HAP-1 (cell line): ENCODE measurements around the gene KRTAP4-9.
"Not testable (repeated sequence)": the region's sequence is repeated elsewhere in the genome, so short reads cannot be mapped to it uniquely, and the experiment has no call there.

Experiments
- DNase-seq, 2 experiments: peaks; one replicate each; pipeline ENCODE4 v3.0.0-alpha.2; 2016 to 2020; ENCODE audit warnings: low spot score in 2 of 2
- H3K27me3 ChIP-seq: fragments of 250-450 bp; sonication (Bioruptor Pico); 2 replicates; pipeline ENCODE4 v1.5.1; 2020; ENCODE audit warnings: low read depth, mild to moderate bottlenecking, moderate library complexity
- H3K36me3 ChIP-seq: fragments of 250-450 bp; sonication (Bioruptor Pico); replicated peaks from 2 replicates; pipeline ENCODE4 v1.5.1; 2020; ENCODE audit warnings: mild to moderate bottlenecking
- H3K4me1 ChIP-seq: fragments of 250-450 bp; sonication (Bioruptor Pico); 2 replicates; pipeline ENCODE4 v1.5.1; 2020; ENCODE audit warnings: mild to moderate bottlenecking
- H3K4me3 ChIP-seq: fragments of 250-450 bp; sonication (Bioruptor Pico); 2 replicates; pipeline ENCODE4 v1.5.1; 2020; ENCODE audit warnings: mild to moderate bottlenecking, moderate library complexity
- H3K9me3 ChIP-seq: fragments of 250-450 bp; sonication (Bioruptor Pico); 2 replicates; pipeline ENCODE4 v1.5.1; 2020; ENCODE audit warnings: mild to moderate bottlenecking, moderate library complexity
- in situ Hi-C: fragments of 300-500 bp; cut with MboI; formaldehyde crosslinking; loops from 3 replicates; pipeline ENCODE4 v1.14.3; 2020; ENCODE audit warnings: low sequenced_read_pairs, inconsistent platforms, mixed read lengths

The KRTAP4-9 gene

GRCh38 chr17:41105347-41105746, at the start of gene KRTAP4-9:
TSS of gene KRTAP4-9 (plus strand) at chr17:41105389. CDS start at chr17:41105389, 0 bp downstream.
- H3K27me3 ChIP-seq, H3K36me3 ChIP-seq, in situ Hi-C loops, H3K4me3 ChIP-seq, DNase-seq, H3K9me3 ChIP-seq, H3K4me1 ChIP-seq: not testable (repeated sequence)

- Histone ChIP-seq H3K27me3 (0 out of 2 replicates have a peak, but pooled peaks cover 3% of the 10 kb centered on the region), H3K36me3 (no peaks in the 10 kb centered on the region), H3K4me1 (no peaks in the 10 kb centered on the region), H3K4me3 (no peak overlapping the region), H3K9me3 (no peaks in the 10 kb centered on the region)
- DNase-seq: no peak
- in situ Hi-C loops: no loop called here
These were observed 47.6 kb upstream of the KRTAP4-9 start for GRCh38 chr17:41057547-41057946.

- 0 out of 2 replicates have a peak, but pooled peaks cover 3% of the 10 kb centered on the region for H3K27me3 ChIP-seq
- in situ Hi-C loops: no loop called here
- no peak overlapping the region for H3K4me3 ChIP-seq
- H3K9me3 ChIP-seq: no peaks in the 10 kb centered on the region
- no peaks in the 10 kb centered on the region for H3K36me3 ChIP-seq
- DNase-seq: no peak
- H3K4me1 ChIP-seq: no peaks in the 10 kb centered on the region
These were observed 46.4 kb upstream of the KRTAP4-9 start for GRCh38 chr17:41058741-41059140.

GRCh38 chr17:41059276-41060051, 45.7 kb upstream of the KRTAP4-9 start:
- H3K27me3 ChIP-seq, H3K36me3 ChIP-seq, in situ Hi-C loops, H3K9me3 ChIP-seq, H3K4me1 ChIP-seq, H3K4me3 ChIP-seq, DNase-seq: not testable (repeated sequence)

GRCh38 chr17:41060052-41060604, 45.1 kb upstream of the KRTAP4-9 start, which contains the start of gene KRTAP2-3:
TSS of gene KRTAP2-3 (minus strand) at chr17:41060114. CDS start at chr17:41060050, 64 bp downstream.
- Histone ChIP-seq H3K36me3 (no peaks in the 10 kb centered on the region), H3K4me3 (no peak within 1 kb of the TSS), H3K27me3 (0 out of 2 replicates have a peak, but pooled peaks cover 3% of the 10 kb centered on the region), H3K9me3 (no peaks in the 10 kb centered on the region), H3K4me1 (no peaks in the 10 kb centered on the region)
- in situ Hi-C loops: no loop called here
- DNase-seq: no peak

GRCh38 chr17:41061964-41062363, 43.2 kb upstream of the KRTAP4-9 start:
- H3K4me3 ChIP-seq: no peak overlapping the region
- 0 out of 2 replicates have a peak, but pooled peaks cover 3% of the 10 kb centered on the region for H3K27me3 ChIP-seq
- in situ Hi-C loops: no loop called here
- no peaks in the 10 kb centered on the region for H3K4me1 ChIP-seq
- H3K9me3 ChIP-seq: no peaks in the 10 kb centered on the region
- H3K36me3 ChIP-seq: no peaks in the 10 kb centered on the region
- DNase-seq: no peak

- Histone ChIP-seq H3K9me3 (no peaks in the 10 kb centered on the region), H3K4me1 (no peaks in the 10 kb centered on the region), H3K27me3 (no peaks in the 10 kb centered on the region), H3K36me3 (no peaks in the 10 kb centered on the region), H3K4me3 (no peak overlapping the region)
- in situ Hi-C loops: no loop called here
- DNase-seq: no peak
These were observed 41.7 kb upstream of the KRTAP4-9 start for GRCh38 chr17:41063449-41063848.

- Histone ChIP-seq H3K9me3 (no peaks in the 10 kb centered on the region), H3K4me1 (no peaks in the 10 kb centered on the region), H3K36me3 (no peaks in the 10 kb centered on the region), H3K4me3 (no peak overlapping the region), H3K27me3 (no peaks in the 10 kb centered on the region)
- DNase-seq: no peak
- in situ Hi-C loops: no loop called here
These were observed 40.9 kb upstream of the KRTAP4-9 start for GRCh38 chr17:41064301-41064700.

- H3K4me3 ChIP-seq, H3K36me3 ChIP-seq, H3K4me1 ChIP-seq, H3K27me3 ChIP-seq, H3K9me3 ChIP-seq, in situ Hi-C loops, DNase-seq: not testable (repeated sequence)
These were observed 40.0 kb upstream of the KRTAP4-9 start for GRCh38 chr17:41065016-41065689.

- no peaks in the 10 kb centered on the region for H3K36me3 ChIP-seq
- in situ Hi-C loops: no loop called here
These were observed 39.2 kb upstream of the KRTAP4-9 start, which contains the start of gene KRTAP2-4 for GRCh38 chr17:41065829-41066624. TSS of gene KRTAP2-4 (minus strand) at chr17:41065879. CDS start at chr17:41065845, 34 bp downstream.

GRCh38 chr17:41067281-41067680, 37.9 kb upstream of the KRTAP4-9 start:
- no peak for DNase-seq
- Histone ChIP-seq H3K36me3 (no peaks in the 10 kb centered on the region), H3K4me1 (no peaks in the 10 kb centered on the region), H3K9me3 (no peaks in the 10 kb centered on the region), H3K4me3 (no peak overlapping the region), H3K27me3 (no peaks in the 10 kb centered on the region)
- in situ Hi-C loops: no loop called here

More at GRCh38 chr17:41065829-41066624, 39.2 kb upstream of the KRTAP4-9 start, which contains the start of gene KRTAP2-4:
- H3K9me3 ChIP-seq: no peaks in the 10 kb centered on the region
- no peak for DNase-seq
- H3K4me3 ChIP-seq: no peak within 1 kb of the TSS
- no peaks in the 10 kb centered on the region for H3K27me3 ChIP-seq
- no peaks in the 10 kb centered on the region for H3K4me1 ChIP-seq

GRCh38 chr17:41069031-41069430, 36.2 kb upstream of the KRTAP4-9 start:
- DNase-seq: no peak
- Histone ChIP-seq H3K4me1 (no peaks in the 10 kb centered on the region), H3K9me3 (no peaks in the 10 kb centered on the region), H3K27me3 (no peaks in the 10 kb centered on the region), H3K4me3 (no peak overlapping the region), H3K36me3 (no peaks in the 10 kb centered on the region)
- in situ Hi-C loops: no loop called here

- H3K27me3 ChIP-seq: no peaks in the 10 kb centered on the region
- no peak overlapping the region for H3K4me3 ChIP-seq
- H3K9me3 ChIP-seq: no peaks in the 10 kb centered on the region
- in situ Hi-C loops: no loop called here
- no peaks in the 10 kb centered on the region for H3K36me3 ChIP-seq
- DNase-seq: no peak
- H3K4me1 ChIP-seq: no peaks in the 10 kb centered on the region
These were observed 33.4 kb upstream of the KRTAP4-9 start for GRCh38 chr17:41071606-41072360.
